ENCODE results near the gene MTCL1. TPM values are rescaled to one million over a fixed set of nuclear protein-coding genes. Genes with fewer than 3 reads are reported as not detected.

The MTCL1 gene
- total and polyA plus RNA-seq, 7 experiments from 2014 or later, result 0.17 to 0.81 (median 0.61) TPM; not detected in 4

DNA sequence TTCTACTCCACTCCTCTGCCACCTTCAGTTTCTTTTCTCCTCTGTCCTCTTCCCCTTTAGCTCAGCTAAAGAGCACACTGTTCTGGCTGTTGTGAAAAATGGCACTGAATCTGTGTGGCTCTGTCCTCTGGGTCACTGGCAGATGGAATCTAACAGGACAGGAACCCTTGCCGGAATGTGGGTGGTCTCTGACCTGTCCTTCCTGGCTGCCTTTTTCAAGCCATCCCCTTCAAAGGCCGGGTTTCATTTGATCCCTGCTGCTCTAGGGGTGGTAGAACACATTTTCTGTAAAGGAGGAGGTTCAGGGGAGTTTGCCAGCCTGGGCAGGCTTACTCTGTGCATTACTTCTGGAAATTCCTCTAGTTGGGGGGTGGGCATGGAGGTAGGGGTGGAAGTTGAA is 29.9 kb downstream of the MTCL1 start:
- no peaks in the 10 kb centered on the region for H3K36me3 ChIP-seq (ENCODE audit: control insufficient read depth in 2 of 3, insufficient read depth in 3 of 3, low read length in 3 of 3)
- intact Hi-C loops (cut with micrococcal nuclease), result no loop called here
- Mint-ChIP-seq H3K27ac (no peak overlapping the region), H3K36me3 (no peaks in the 10 kb centered on the region), H3K4me3 (no peak overlapping the region), H3K4me1 (peaks cover 0 to 4% (median 0%) of the 10 kb centered on the region in 7 donors), H3K27me3 (peaks cover 0 to 36% (median 5%) of the 10 kb centered on the region in 5 donors), H3K9me3 (peaks cover 0 to 4% (median 0%) of the 10 kb centered on the region in 11 donors)
- DNase-seq (no peak), ATAC-seq (no peak)
- ChIA-PET CTCF (no interaction called here), POLR2A (no interaction called here)
- H3K4me1 ChIP-seq (ENCODE audit: control insufficient read depth in 2 of 2, insufficient read depth in 2 of 2, low read length in 2 of 2), result no peaks in the 10 kb centered on the region
- no peaks in the 10 kb centered on the region for H3K9me3 ChIP-seq (ENCODE audit: control insufficient read depth in 2 of 3, low read length in 3 of 3)
- no peak overlapping the region for H3K4me3 ChIP-seq (ENCODE audit: low read length)
- no peaks in the 10 kb centered on the region for H3K27me3 ChIP-seq (ENCODE audit: control insufficient read depth in 2 of 2, insufficient read depth in 2 of 2, low read length in 2 of 2)
- no peak overlapping the region for H3K27ac ChIP-seq (ENCODE audit: low read depth, low read length)

- CTCF ChIA-PET, result interaction anchor here (0.7 kb wide), 1 partner anchor 34 kb away, joined by 3 read pairs; no protein-coding TSS in a partner anchor
- H3K9me3 Mint-ChIP-seq, result peaks cover 0 to 28% (median 12%) of the 10 kb centered on the region in 11 donors
- H3K4me3 ChIP-seq (ENCODE audit: low read length), result no peak overlapping the region
- ATAC-seq, result no peak
- H3K4me3 Mint-ChIP-seq, result peak overlapping the region in 2 of 10 donors; percentile 33 to 48
- no peak overlapping the region for H3K27ac ChIP-seq (ENCODE audit: low read depth, low read length)
- no peaks in the 10 kb centered on the region for H3K36me3 ChIP-seq (ENCODE audit: control insufficient read depth in 2 of 3, insufficient read depth in 3 of 3, low read length in 3 of 3)
- intact Hi-C loops (cut with micrococcal nuclease), result no loop called here
- H3K4me1 Mint-ChIP-seq, result peaks cover 16 to 46% (median 45%) of the 10 kb centered on the region in 7 donors
- H3K36me3 Mint-ChIP-seq, result peaks cover 0 to 6% (median 0%) of the 10 kb centered on the region in 5 donors
- peaks cover 9 to 16% (median 13%) of the 10 kb centered on the region in 3 experiments for H3K9me3 ChIP-seq (ENCODE audit: control insufficient read depth in 2 of 3, low read length in 3 of 3)
- peak overlapping the region in 2 of 9 donors; percentile 40 to 48 for H3K27ac Mint-ChIP-seq
- H3K27me3 ChIP-seq (ENCODE audit: control insufficient read depth in 2 of 2, insufficient read depth in 2 of 2, low read length in 2 of 2), result no peaks in the 10 kb centered on the region
- H3K27me3 Mint-ChIP-seq, result peaks cover 0 to 14% (median 3%) of the 10 kb centered on the region in 5 donors
- POLR2A ChIA-PET, result interaction anchor here (0.9 kb wide), 1 partner anchor 14 kb away, joined by 3 read pairs; no protein-coding TSS in a partner anchor
- peaks cover 29 to 32% of the 10 kb centered on the region in 2 donors for H3K4me1 ChIP-seq (ENCODE audit: control insufficient read depth in 2 of 2, insufficient read depth in 2 of 2, low read length in 2 of 2)
- DNase-seq, result no peak
Observed at GRCh38 chr18:8741117-8741516, 35.8 kb downstream of the MTCL1 start.

DNA sequence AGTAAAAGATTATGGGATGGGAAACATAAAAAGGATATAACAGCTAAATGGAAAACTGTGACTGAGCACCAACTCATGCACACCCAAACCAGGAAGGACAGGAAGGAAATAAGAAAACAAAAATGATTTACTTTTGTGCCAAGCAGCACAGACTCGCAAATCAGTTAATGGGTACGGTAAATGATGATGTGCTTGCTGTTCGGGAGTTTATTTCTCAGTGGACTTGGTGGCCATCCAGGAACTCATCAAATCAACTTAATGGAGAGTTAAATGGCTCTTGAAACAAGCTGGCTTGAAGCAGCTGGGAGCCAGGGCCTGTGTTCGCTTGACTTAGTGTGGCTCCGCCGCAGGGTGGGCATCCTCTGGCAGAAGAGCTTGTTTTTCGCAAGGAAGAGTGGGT is 36.2 kb downstream of the MTCL1 start:
- DNase-seq (no peak), ATAC-seq (no peak)
- Mint-ChIP-seq H3K9me3 (peaks cover 0 to 28% (median 12%) of the 10 kb centered on the region in 11 donors), H3K4me1 (peaks cover 16 to 50% (median 45%) of the 10 kb centered on the region in 7 donors), H3K4me3 (peak overlapping the region in 2 of 10 donors; percentile 33 to 48), H3K36me3 (peaks cover 0 to 6% (median 0%) of the 10 kb centered on the region in 5 donors), H3K27me3 (peaks cover 0 to 11% (median 0%) of the 10 kb centered on the region in 5 donors), H3K27ac (peak overlapping the region in 2 of 9 donors; percentile 40 to 48)
- CTCF ChIA-PET, result interaction anchor here (0.7 kb wide), 1 partner anchor 34 kb away, joined by 3 read pairs; no protein-coding TSS in a partner anchor
- H3K4me1 ChIP-seq (ENCODE audit: control insufficient read depth in 2 of 2, insufficient read depth in 2 of 2, low read length in 2 of 2), result peaks cover 29 to 32% of the 10 kb centered on the region in 2 donors
- no peak overlapping the region for H3K27ac ChIP-seq (ENCODE audit: low read depth, low read length)
- no peaks in the 10 kb centered on the region for H3K36me3 ChIP-seq (ENCODE audit: control insufficient read depth in 2 of 3, insufficient read depth in 3 of 3, low read length in 3 of 3)
- peak overlapping the region; percentile 16 for H3K4me3 ChIP-seq (ENCODE audit: low read length)
- peaks cover 9 to 16% (median 13%) of the 10 kb centered on the region in 3 experiments for H3K9me3 ChIP-seq (ENCODE audit: control insufficient read depth in 2 of 3, low read length in 3 of 3)
- POLR2A ChIA-PET, result interaction anchor here (0.9 kb wide), 1 partner anchor 13 kb away, joined by 3 read pairs; no protein-coding TSS in a partner anchor
- intact Hi-C loops (cut with micrococcal nuclease), result no loop called here
- no peaks in the 10 kb centered on the region for H3K27me3 ChIP-seq (ENCODE audit: control insufficient read depth in 2 of 2, insufficient read depth in 2 of 2, low read length in 2 of 2)

DNA sequence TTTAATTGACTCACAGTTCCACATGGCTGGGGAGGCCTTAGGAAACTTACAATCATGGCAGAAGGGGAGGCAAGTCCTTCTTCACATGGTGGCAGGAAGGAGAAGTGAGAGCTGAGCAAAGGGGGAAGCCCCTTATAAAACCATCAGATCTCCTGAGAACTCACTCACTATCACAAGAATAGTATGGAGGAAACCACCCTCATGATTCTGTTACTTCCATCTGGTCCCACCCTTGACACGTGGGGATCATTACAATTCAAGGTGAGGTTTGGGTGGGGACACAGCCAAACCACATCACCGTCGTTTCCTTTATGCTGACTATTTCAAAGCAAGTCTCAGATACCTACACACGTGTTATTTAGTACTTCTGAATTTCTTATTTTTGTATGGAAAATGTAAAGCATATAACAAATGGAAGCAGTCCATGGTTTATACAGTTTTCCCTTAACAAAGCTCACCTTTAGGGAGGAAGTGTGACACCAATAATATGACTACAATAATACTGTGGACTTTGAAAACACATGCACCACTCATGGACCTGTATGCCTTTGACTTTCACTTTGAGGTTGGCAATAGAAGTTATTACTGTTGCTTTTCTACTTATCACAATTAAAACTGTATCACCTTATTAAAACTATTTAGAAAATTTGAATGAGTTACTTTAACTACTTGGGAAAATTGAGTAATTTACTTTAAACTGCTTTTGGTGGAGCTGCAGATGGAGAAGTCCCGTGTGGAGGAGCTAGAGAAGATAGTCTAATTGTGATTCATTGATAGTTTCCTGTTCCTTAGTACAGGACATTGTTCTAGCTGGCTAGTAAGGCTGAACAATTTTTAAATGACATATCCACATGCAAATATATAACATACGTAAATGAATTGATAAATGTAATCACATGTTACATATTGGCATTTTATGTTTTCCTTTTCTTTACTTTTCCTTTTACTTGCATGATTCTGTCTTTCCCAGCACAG is 37.3 kb downstream of the MTCL1 start:
- ChIA-PET CTCF (no interaction called here), POLR2A (no interaction called here)
- H3K27me3 Mint-ChIP-seq, result peaks cover 0 to 7% (median 0%) of the 10 kb centered on the region in 5 donors
- Histone ChIP-seq H3K27ac (ENCODE audit: low read depth, low read length) (no peak overlapping the region), H3K27me3 (ENCODE audit: control insufficient read depth in 2 of 2, insufficient read depth in 2 of 2, low read length in 2 of 2) (no peaks in the 10 kb centered on the region), H3K4me3 (ENCODE audit: low read length) (no peak overlapping the region), H3K9me3 (ENCODE audit: control insufficient read depth in 2 of 3, low read length in 3 of 3) (peaks cover 9 to 16% (median 13%) of the 10 kb centered on the region in 3 experiments), H3K36me3 (ENCODE audit: control insufficient read depth in 2 of 3, insufficient read depth in 3 of 3, low read length in 3 of 3) (no peaks in the 10 kb centered on the region), H3K4me1 (ENCODE audit: control insufficient read depth in 2 of 2, insufficient read depth in 2 of 2, low read length in 2 of 2) (peaks cover 29 to 32% of the 10 kb centered on the region in 2 donors)
- peak overlapping the region in 6 of 9 donors; percentile 81 to 94 (median 87) for H3K27ac Mint-ChIP-seq
- peak overlapping the region in 9 of 10 donors; percentile 30 to 79 (median 48) for H3K4me3 Mint-ChIP-seq
- ATAC-seq (peak; percentile 82), DNase-seq (peak in 7 of 9 donors; percentile 35 to 73 (median 67))
- peaks cover 16 to 52% (median 46%) of the 10 kb centered on the region in 7 donors for H3K4me1 Mint-ChIP-seq
- H3K9me3 Mint-ChIP-seq, result peaks cover 0 to 28% (median 12%) of the 10 kb centered on the region in 11 donors
- H3K36me3 Mint-ChIP-seq, result peaks cover 0 to 6% (median 0%) of the 10 kb centered on the region in 5 donors
- intact Hi-C loops (cut with micrococcal nuclease), result no loop called here

- H3K36me3 ChIP-seq (ENCODE audit: control insufficient read depth in 2 of 3, insufficient read depth in 3 of 3, low read length in 3 of 3), result no peaks in the 10 kb centered on the region
- ChIA-PET POLR2A (interaction anchor here (1.2 kb wide), 2 partner anchors 39 to 140 kb away, joined by 3 read pairs; no protein-coding TSS in a partner anchor), CTCF (no interaction called here)
- no peak overlapping the region for H3K27ac ChIP-seq (ENCODE audit: low read depth, low read length)
- Mint-ChIP-seq H3K27ac (peak overlapping the region in 5 of 9 donors; percentile 64 to 93 (median 77)), H3K4me1 (peaks cover 16 to 52% (median 46%) of the 10 kb centered on the region in 7 donors), H3K4me3 (peak overlapping the region in 9 of 10 donors; percentile 45 to 88 (median 68)), H3K9me3 (peaks cover 0 to 28% (median 12%) of the 10 kb centered on the region in 11 donors), H3K36me3 (peaks cover 0 to 6% (median 0%) of the 10 kb centered on the region in 5 donors), H3K27me3 (peaks cover 0 to 7% (median 0%) of the 10 kb centered on the region in 5 donors)
- no peak for DNase-seq
- ATAC-seq, result no peak
- peaks cover 9 to 16% (median 13%) of the 10 kb centered on the region in 3 experiments for H3K9me3 ChIP-seq (ENCODE audit: control insufficient read depth in 2 of 3, low read length in 3 of 3)
- H3K27me3 ChIP-seq (ENCODE audit: control insufficient read depth in 2 of 2, insufficient read depth in 2 of 2, low read length in 2 of 2), result no peaks in the 10 kb centered on the region
- intact Hi-C loops (cut with micrococcal nuclease), result loop anchor here in 1 of 2 donors (1.0 to 2.0 kb wide), 2 partner anchors 11 to 39 kb away; partner anchors contain the start of gene MTCL1
- H3K4me3 ChIP-seq (ENCODE audit: low read length), result no peak overlapping the region
- peaks cover 29 to 32% of the 10 kb centered on the region in 2 donors for H3K4me1 ChIP-seq (ENCODE audit: control insufficient read depth in 2 of 2, insufficient read depth in 2 of 2, low read length in 2 of 2)
Observed at GRCh38 chr18:8744038-8744437, 38.7 kb downstream of the MTCL1 start.

DNA sequence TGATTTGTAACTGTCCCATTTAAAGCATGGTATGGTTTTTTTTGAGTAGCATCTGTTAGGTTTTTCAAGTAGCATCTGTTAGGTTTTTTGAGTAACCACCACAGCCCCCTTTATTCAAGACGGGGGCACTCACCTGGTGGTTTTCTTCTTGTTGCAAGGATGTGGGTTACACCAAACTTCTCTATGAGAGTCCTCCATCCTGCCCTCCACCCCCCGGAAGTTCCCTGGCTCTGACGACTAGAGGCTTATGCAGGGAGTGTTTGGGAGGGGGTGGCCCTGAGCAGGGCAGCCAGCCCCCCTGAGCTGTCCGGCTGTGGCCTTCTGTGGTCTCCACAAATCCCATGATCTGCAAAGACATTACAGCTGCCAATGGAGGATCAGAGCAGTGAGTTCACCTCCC is 39.3 kb downstream of the MTCL1 start:
- DNase-seq, result peak in 7 of 9 donors; percentile 59 to 82 (median 75)
- Histone ChIP-seq H3K9me3 (ENCODE audit: control insufficient read depth in 2 of 3, low read length in 3 of 3) (peaks cover 9 to 16% (median 13%) of the 10 kb centered on the region in 3 experiments), H3K4me1 (ENCODE audit: control insufficient read depth in 2 of 2, insufficient read depth in 2 of 2, low read length in 2 of 2) (peaks cover 29 to 32% of the 10 kb centered on the region in 2 donors), H3K27me3 (ENCODE audit: control insufficient read depth in 2 of 2, insufficient read depth in 2 of 2, low read length in 2 of 2) (no peaks in the 10 kb centered on the region), H3K36me3 (ENCODE audit: control insufficient read depth in 2 of 3, insufficient read depth in 3 of 3, low read length in 3 of 3) (no peaks in the 10 kb centered on the region), H3K4me3 (ENCODE audit: low read length) (no peak overlapping the region), H3K27ac (ENCODE audit: low read depth, low read length) (no peak overlapping the region)
- Mint-ChIP-seq H3K27me3 (peaks cover 0 to 7% (median 0%) of the 10 kb centered on the region in 5 donors), H3K9me3 (peaks cover 0 to 28% (median 11%) of the 10 kb centered on the region in 11 donors), H3K27ac (peak overlapping the region in 8 of 9 donors; percentile 16 to 93 (median 68)), H3K4me3 (peak overlapping the region; percentile 45 to 88 (median 66)), H3K4me1 (peaks cover 16 to 52% (median 46%) of the 10 kb centered on the region in 7 donors), H3K36me3 (peaks cover 0 to 6% (median 0%) of the 10 kb centered on the region in 5 donors)
- intact Hi-C loops (cut with micrococcal nuclease), result loop anchor here in 1 of 2 donors (1.0 to 2.0 kb wide), 2 partner anchors 11 to 40 kb away; partner anchors contain the start of gene MTCL1
- ChIA-PET CTCF (no interaction called here), POLR2A (interaction anchor here (0.6 to 1.2 kb wide), 2 partner anchors 12 to 40 kb away, joined by 3 to 4 read pairs; no protein-coding TSS in a partner anchor)
- ATAC-seq, result peak; percentile 56

Measured in naive thymus-derived CD4-positive, alpha-beta T cell (primary cell).